Kidney (tissue), 2 donors: ENCODE results near the gene DAZAP2. TPM values are rescaled to one million over a fixed set of nuclear protein-coding genes. Genes with fewer than 3 reads are reported as not detected.

Experiments
- polyA plus RNA-seq: library from polyadenylated mRNA; stranded (reverse); fragments of 350-450 nt; fragmentation: Illumina TruSeq; extraction: RNeasy Lipid Tissue Mini Kit (QIAGEN cat#74804); gene quantifications from one replicate; pipeline ENCODE4 v1.2.3, GENCODE V29; 2014; ENCODE audit warnings: low read depth, low replicate concordance; ENCODE audit not compliant: insufficient read depth
- total RNA-seq: library from RNA; stranded (reverse); fragmentation: NEBNext Ultra II Directional; extraction: Animal tissue kit (Norgen Biotek cat#: 25700); gene quantifications from one replicate; pipeline ENCODE4 v1.2.1, GENCODE V29; 2021
- donor health status: DM: yes; HTN: yes; CAD: no.

DAZAP2 gene
- total and polyA plus RNA-seq, 2 donors from 2014 or later, result 319 to 363 TPM

Other genes starting within 250 kb of the DAZAP2 start
- 90.2 TPM for gene SLC11A2, start 212.4 kb upstream of the DAZAP2 start, total RNA-seq
- gene SLC11A2, start 212.4 kb upstream of the DAZAP2 start, polyA plus RNA-seq, result 22.3 TPM
- 54.4 TPM for gene LETMD1, start 190.5 kb upstream of the DAZAP2 start, total RNA-seq
- 68.2 TPM for gene LETMD1, start 190.5 kb upstream of the DAZAP2 start, polyA plus RNA-seq
- 29.6 TPM for gene CSRNP2, start 155.2 kb upstream of the DAZAP2 start, total RNA-seq
- 8.5 TPM for gene CSRNP2, start 155.2 kb upstream of the DAZAP2 start, polyA plus RNA-seq
- gene TFCP2, start 65.7 kb upstream of the DAZAP2 start, total RNA-seq, result 31.2 TPM
- gene TFCP2, start 65.7 kb upstream of the DAZAP2 start, polyA plus RNA-seq, result 15.2 TPM
- 20.0 TPM for gene POU6F1, start 20.8 kb upstream of the DAZAP2 start, total RNA-seq
- 5.2 TPM for gene POU6F1, start 20.8 kb upstream of the DAZAP2 start, polyA plus RNA-seq
- gene SMAGP, start 31.6 kb downstream of the DAZAP2 start, total RNA-seq, result 28.5 TPM
- 22.8 TPM for gene SMAGP, start 31.6 kb downstream of the DAZAP2 start, polyA plus RNA-seq
- 15.6 TPM for gene BIN2, start 85.3 kb downstream of the DAZAP2 start, total RNA-seq
- 3.4 TPM for gene BIN2, start 85.3 kb downstream of the DAZAP2 start, polyA plus RNA-seq
- gene CELA1, start 107.9 kb downstream of the DAZAP2 start, total RNA-seq, result not detected
- not detected for gene CELA1, start 107.9 kb downstream of the DAZAP2 start, polyA plus RNA-seq
- gene GALNT6, start 152.6 kb downstream of the DAZAP2 start, total RNA-seq, result 16.8 TPM
- gene GALNT6, start 152.6 kb downstream of the DAZAP2 start, polyA plus RNA-seq, result 2.1 TPM
- 2.4 TPM for gene SLC4A8, start 186.0 kb downstream of the DAZAP2 start, total RNA-seq
- 3.4 TPM for gene SLC4A8, start 186.0 kb downstream of the DAZAP2 start, polyA plus RNA-seq